Activated CD4-positive, alpha-beta T cell treated with anti-CD3 and anti-CD28 coated beads for 4 hours (primary cell): ENCODE results near the gene PSMD4.
"Not testable (repeated sequence)": the region's sequence is repeated elsewhere in the genome, so short reads cannot be mapped to it uniquely, and the experiment has no call there.

ENCODE experiments used
- DNase-seq, 2 donors: peaks; one replicate each; pipeline ENCODE4 v3.0.0-alpha.2; 2020

Gene PSMD4

GRCh38 chr1:151273924-151274466 lies 19.5 kb downstream of the PSMD4 start:
- DNase-seq: no peak

DNA sequence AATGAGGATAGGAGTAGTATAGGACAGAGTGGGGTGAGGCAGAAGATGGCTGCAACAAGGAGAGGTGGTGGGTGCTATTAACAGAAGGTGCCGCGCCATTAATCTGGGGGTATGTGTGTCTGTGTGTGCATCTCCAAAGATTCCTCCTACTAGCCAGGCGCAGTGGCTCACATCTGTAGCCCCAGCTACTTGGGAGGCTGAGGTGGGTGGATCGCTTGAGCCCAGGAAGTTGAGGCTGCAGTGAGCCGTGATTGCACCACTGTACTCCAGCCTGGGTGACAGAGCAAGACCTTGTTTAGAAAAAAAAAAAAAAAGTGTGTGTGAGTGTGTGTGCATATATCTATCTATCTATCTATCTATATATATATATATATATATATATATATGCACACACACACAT lies 20.8 kb downstream of the PSMD4 start:
- not testable (repeated sequence) for DNase-seq

DNA sequence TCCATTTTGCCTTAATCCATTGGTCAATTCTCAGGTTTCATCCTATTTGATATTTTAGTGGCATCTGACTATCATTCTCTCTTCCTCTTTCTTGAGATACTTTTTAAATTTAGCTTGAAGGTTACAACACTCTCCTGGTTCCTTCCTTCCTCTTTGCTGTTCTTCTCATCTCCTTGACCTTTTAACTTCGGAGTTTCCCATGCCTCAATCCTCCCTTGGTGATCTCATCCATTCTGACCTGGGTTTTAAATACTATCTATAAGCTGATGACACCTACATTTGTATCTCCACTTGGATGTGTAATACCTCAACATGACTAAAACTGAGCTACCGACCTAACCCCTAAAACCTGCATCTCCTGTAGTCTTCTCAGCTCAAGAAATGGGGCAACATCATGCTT lies 22.7 kb downstream of the PSMD4 start:
- no peak for DNase-seq

GRCh38 chr1:151281225-151281968 lies 26.9 kb downstream of the PSMD4 start:
- peak; percentile 90 to 98 for DNase-seq

GRCh38 chr1:151281969-151282882 lies 27.7 kb downstream of the PSMD4 start, which contains the start of gene ZNF687:
TSS of gene ZNF687 (plus strand) at chr1:151282299. CDS start at chr1:151286292, 3,993 bp downstream.
- DNase-seq: peak; percentile 97 to 98

DNA sequence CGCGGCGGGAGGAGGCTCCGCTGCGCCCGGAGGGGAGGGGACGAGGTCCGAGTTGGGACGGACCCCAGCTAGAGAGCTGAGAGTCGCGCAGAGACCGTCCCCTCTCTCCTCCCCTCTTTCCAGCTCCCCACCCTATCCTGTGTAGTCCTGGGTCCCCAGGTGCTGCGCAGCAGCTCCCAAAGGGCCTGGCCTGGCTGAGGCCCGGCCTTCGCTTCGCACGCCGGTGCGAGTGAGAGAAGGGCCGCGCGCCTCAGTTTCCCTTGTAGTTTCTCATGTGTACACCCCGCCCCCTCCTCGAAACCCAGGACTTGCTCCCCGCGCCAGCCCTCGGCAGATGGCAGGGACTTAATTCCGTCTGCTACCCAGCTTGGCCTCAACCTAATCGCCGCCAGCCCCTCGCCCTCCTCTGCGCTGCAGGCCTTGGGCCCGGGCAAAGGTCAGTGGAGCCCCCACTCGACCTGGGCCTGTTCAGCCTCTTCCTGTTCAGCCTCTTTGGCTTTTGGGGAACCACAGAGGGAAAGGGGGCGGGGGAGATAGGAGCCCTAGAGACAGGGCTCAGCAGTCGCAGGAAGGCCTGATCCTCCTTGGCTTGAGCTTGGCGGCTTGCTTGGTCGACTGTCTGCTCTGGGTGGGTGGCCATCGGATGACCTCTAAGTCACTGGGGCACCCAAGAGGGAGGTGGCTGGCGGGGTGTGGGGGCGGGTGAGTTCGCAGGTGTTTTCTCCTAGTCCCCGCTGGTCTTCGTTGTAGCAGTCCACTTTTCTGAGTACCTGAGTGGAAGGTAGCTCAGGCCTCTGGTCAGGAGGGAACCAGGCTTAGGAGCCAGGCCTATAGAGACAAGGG lies 28.6 kb downstream of the PSMD4 start:
- peak; percentile 17 to 28 for DNase-seq

DNA sequence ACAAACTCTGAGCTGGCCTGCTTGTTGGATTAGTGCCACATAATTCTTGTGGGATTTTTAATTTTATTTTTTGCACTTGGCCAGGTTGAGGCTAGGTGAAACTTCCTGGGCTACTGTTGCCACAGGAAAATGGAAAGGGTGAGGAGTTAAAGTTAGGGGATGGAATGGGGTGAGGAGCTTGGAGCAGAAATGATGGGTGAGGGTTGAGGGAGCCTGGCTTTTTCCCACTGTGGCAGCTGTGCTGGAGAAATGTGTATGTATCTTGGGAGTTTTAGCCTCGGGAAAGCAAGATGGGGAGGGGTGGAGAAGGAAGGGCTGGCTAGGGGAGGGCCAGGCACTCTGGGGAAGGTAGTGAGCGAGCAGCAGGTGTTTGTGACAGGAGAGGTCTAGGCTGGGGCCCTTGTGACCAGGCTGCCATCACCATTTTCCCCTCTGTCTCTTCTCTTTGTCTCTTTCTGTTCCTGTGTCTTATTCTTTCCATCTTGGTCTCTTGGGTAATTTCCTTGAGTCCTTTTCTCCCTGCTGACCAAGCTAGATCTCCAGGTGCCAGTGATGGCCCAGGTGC lies 29.6 kb downstream of the PSMD4 start:
- no peak for DNase-seq

GRCh38 chr1:151286619-151287340 lies 32.2 kb downstream of the PSMD4 start:
- no peak for DNase-seq

DNA sequence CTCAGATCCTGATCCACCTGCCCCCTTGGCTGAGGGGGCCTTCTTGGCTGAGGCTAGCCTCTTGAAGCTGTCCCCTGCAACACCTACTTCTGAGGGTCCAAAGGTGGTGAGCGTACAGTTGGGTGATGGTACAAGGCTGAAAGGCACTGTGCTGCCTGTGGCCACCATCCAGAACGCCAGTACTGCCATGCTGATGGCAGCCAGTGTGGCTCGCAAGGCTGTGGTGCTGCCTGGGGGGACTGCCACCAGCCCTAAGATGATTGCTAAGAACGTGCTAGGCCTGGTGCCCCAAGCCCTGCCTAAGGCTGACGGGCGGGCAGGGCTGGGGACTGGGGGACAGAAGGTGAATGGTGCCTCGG lies 32.8 kb downstream of the PSMD4 start:
- DNase-seq: no peak

- DNase-seq: no peak
These were observed 33.4 kb downstream of the PSMD4 start for GRCh38 chr1:151287767-151288500.

- no peak for DNase-seq
These were observed 34.0 kb downstream of the PSMD4 start for GRCh38 chr1:151288502-151288901.

GRCh38 chr1:151289080-151289935 lies 34.8 kb downstream of the PSMD4 start:
- no peak for DNase-seq

DNA sequence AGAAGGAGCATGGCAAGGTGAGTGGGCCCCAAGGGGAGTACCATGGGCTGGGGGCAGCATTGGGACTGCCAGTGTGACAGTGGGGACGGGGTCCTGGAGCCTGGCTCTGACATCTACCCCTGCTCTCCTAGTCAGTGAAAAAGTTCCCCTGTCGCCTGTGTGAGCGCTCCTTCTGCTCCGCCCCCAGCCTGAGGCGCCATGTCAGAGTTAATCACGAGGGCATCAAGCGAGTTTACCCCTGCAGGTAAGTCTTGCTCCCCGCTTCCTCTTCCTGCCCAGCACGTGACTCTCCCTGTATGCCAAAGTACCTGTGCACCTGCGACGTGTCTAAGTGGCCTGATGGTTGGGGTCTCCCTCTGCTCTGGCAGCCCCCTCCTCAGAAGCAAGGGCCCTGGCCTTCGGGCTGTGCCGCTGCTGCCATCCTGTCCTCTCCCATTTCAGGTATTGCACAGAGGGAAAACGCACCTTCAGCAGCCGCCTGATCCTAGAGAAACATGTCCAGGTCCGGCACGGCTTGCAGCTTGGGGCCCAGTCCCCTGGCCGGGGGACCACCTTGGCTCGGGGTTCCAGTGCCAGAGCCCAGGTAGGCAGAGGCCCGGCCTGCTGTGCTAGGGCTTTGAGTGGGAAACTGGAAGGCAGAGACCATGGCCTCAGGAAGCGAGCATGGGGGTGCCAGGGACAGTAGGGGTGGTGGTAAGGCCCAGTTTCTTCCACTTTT lies 35.6 kb downstream of the PSMD4 start:
- no peak for DNase-seq

DNA sequence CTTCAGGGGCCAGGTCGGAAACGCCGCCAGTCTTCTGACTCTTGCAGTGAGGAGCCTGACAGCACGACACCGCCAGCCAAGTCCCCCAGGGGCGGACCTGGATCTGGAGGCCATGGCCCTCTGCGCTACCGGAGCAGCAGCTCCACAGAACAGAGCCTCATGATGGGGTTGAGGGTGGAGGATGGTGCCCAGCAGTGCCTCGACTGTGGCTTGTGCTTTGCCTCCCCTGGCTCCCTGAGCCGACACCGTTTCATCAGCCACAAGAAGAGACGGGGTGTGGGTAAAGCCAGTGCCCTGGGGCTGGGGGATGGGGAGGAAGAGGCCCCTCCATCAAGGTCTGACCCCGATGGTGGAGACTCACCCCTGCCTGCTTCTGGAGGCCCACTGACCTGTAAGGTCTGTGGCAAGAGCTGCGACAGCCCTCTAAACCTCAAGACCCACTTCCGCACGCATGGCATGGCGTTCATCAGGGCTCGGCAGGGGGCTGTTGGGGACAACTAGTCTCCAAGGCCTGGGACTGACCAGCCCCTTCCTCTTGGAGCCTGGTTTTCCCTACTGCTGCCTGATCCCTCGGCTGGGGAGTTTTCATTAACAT lies 36.3 kb downstream of the PSMD4 start:
- no peak for DNase-seq

DNA sequence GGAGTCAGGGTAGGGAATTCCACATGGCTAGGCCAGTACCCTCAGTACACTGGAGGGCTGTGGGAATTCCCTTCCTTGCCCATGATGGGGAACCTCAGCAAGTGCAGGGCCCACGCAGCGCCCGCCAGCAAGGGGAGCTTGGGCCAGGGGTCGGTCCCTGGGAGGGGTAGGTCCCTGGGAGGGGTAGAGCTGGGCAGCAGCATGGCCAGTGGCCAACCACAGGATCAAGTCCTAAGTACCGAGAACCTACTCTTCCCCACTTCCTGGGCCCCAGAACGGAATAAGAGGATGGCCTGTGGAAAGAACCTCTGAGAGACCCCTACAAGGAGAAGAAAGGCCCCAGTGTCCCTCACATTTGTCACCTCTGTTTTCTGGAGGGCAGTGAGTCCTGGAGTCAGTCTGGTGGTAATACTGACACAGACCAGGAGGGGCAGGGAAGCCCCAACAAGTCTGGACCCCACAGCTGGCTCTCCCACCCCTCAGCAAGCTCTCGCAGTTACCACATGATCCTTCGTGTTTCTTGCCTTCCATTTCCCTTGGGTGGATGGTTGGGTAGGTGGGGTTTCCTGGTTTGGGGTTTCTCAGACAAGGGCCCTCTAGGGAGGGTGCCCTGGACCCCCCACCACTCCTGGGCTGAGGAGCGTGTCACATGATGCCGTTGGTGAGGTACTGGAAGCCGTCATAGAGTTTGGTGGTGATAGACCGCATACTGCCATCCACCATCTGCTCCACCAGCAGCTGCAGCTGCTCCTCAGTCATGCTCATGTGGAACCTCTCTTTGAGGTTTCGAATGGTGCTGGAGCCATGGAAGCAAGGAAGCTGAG lies 37.9 kb downstream of the PSMD4 start:
- no peak for DNase-seq

DNA sequence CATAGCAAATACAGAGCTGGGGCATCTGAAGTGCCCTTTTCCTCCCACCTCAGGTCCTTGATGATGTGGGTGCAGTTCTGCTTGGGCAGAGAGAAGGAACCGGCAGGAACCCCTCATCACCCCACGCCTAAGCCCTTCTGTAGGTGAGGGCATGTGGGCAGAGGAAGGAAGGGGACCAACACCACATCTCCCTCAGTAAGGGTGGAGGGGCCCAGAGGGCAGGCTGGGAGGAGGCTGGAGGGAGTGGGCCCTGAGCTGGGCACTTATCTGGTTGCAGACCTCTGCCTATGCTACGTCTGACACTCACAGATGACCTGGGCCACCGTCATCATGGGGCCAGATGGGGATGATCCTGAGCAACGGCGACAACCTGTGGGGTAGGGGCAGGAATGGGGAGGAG lies 38.6 kb downstream of the PSMD4 start:
- no peak for DNase-seq

GRCh38 chr1:151294742-151295462 lies 40.4 kb downstream of the PSMD4 start:
- no peak for DNase-seq
